Neuronal stem cell (in vitro differentiated cells): Measurements from ENCODE around the gene PLD2.

Source experiments
- DNase-seq: peaks from one replicate; pipeline ENCODE4 v3.0.0-alpha.2; 2013; ENCODE audit warnings: low spot score
- H2AFZ ChIP-seq: one replicate; pipeline ENCODE4 v1.6.1; 2013; ENCODE audit warnings: mild to moderate bottlenecking, low read length, inconsistent platforms
- H2AK5ac ChIP-seq: 2 replicates; pipeline ENCODE4 v1.6.1; 2013; ENCODE audit warnings: low read depth, mild to moderate bottlenecking, inconsistent platforms, low read length, moderate library complexity, mixed read lengths
- H2BK120ac ChIP-seq: 2 replicates; pipeline ENCODE4 v1.6.1; 2013; ENCODE audit warnings: low read depth, mild to moderate bottlenecking, inconsistent platforms, low read length, moderate library complexity, mixed read lengths
- H2BK12ac ChIP-seq: one replicate; pipeline ENCODE4 v1.6.1; 2013; ENCODE audit warnings: low read length, inconsistent platforms
- H2BK15ac ChIP-seq: 2 replicates; pipeline ENCODE4 v1.6.1; 2013; ENCODE audit warnings: mild to moderate bottlenecking, low read length, inconsistent platforms, mixed read lengths
- H2BK5ac ChIP-seq: one replicate; pipeline ENCODE4 v1.6.1; 2013; ENCODE audit warnings: inconsistent platforms, mild to moderate bottlenecking, low read length, moderate library complexity
- H3K14ac ChIP-seq: one replicate; pipeline ENCODE4 v1.6.1; 2013; ENCODE audit warnings: low read length, inconsistent platforms
- H3K18ac ChIP-seq: 2 replicates; pipeline ENCODE4 v1.6.1; 2013; ENCODE audit warnings: low read length, inconsistent platforms
- H3K23ac ChIP-seq: 2 replicates; pipeline ENCODE4 v1.6.1; 2013; ENCODE audit warnings: low read depth, mild to moderate bottlenecking, mixed read lengths, low read length, inconsistent platforms; ENCODE audit not compliant: poor library complexity
- H3K27ac ChIP-seq: replicated peaks from 3 replicates; pipeline ENCODE4 v1.5.1; 2013; ENCODE audit warnings: low read length, inconsistent platforms
- H3K27me3 ChIP-seq, 3 experiments: 2 replicates each; pipeline ENCODE4 v1.6.1; 2013; ENCODE audit warnings: low read length in 3 of 3, mild to moderate bottlenecking in 2 of 3, inconsistent platforms in 1 of 3, low read depth in 1 of 3, mixed read lengths in 1 of 3, moderate library complexity in 1 of 3; ENCODE audit not compliant: control insufficient read depth in 3 of 3, insufficient read depth in 3 of 3
- H3K36me3 ChIP-seq, 2 donors: replicated peaks in 1 of 2; 2 replicates each; pipeline ENCODE4 v1.6.1; 2013; ENCODE audit warnings: low read length in 2 of 2; ENCODE audit not compliant: control insufficient read depth in 2 of 2, insufficient read depth in 2 of 2
- H3K4ac ChIP-seq: 2 replicates; pipeline ENCODE4 v1.6.1; 2013; ENCODE audit warnings: inconsistent platforms, mild to moderate bottlenecking, low read length, moderate library complexity
- H3K4me1 ChIP-seq, 2 donors: 1 replicate in 1 of 2; 2 replicates in 1 of 2; pipeline ENCODE4 v1.6.1; 2013; ENCODE audit warnings: low read length in 2 of 2, low read depth in 1 of 2; ENCODE audit not compliant: control insufficient read depth in 2 of 2, insufficient read depth in 1 of 2
- H3K4me2 ChIP-seq: one replicate; pipeline ENCODE4 v1.6.1; 2013; ENCODE audit warnings: mild to moderate bottlenecking, low read length, inconsistent platforms; ENCODE audit not compliant: insufficient read depth, poor library complexity, severe bottlenecking
- H3K4me3 ChIP-seq, 2 donors: 2 replicates each; pipeline ENCODE4 v1.5.1; 2013; ENCODE audit warnings: low read length in 2 of 2, mild to moderate bottlenecking in 2 of 2, inconsistent platforms in 1 of 2, moderate library complexity in 1 of 2
- H3K79me1 ChIP-seq: one replicate; pipeline ENCODE4 v1.6.1; 2013; ENCODE audit warnings: low read depth, mild to moderate bottlenecking, inconsistent platforms, low read length, moderate library complexity
- H3K9ac ChIP-seq: one replicate; pipeline ENCODE4 v1.6.1; 2013; ENCODE audit warnings: mild to moderate bottlenecking, low read depth, low read length, inconsistent platforms; ENCODE audit not compliant: poor library complexity
- H3K9me3 ChIP-seq, 2 donors: replicated peaks in 1 of 2; 2 replicates each; pipeline versions ENCODE3 to v1.6.1; 2013; ENCODE audit warnings: low read length in 2 of 2, mild to moderate bottlenecking in 2 of 2, inconsistent platforms in 1 of 2, low read depth in 1 of 2, mixed read lengths in 1 of 2, moderate library complexity in 1 of 2; ENCODE audit not compliant: control insufficient read depth in 2 of 2, insufficient read depth in 1 of 2
- H4K8ac ChIP-seq: one replicate; pipeline ENCODE4 v1.6.1; 2013; ENCODE audit warnings: low read depth, mild to moderate bottlenecking, inconsistent platforms, low read length, moderate library complexity
- H4K91ac ChIP-seq: one replicate; pipeline ENCODE4 v1.6.1; 2013; ENCODE audit warnings: low read length, low read depth, mild to moderate bottlenecking, inconsistent platforms; ENCODE audit not compliant: poor library complexity
- WGBS, 2 donors: extraction: QIAGEN DNeasy Blood & Tissue Kit; methylation state at CpG; one replicate each; pipeline ENCODE4 v1.1.7; 2013; ENCODE audit warnings: missing lambda C conversion rate in 2 of 2, mixed read lengths in 1 of 2; ENCODE audit not compliant: insufficient read length in 2 of 2, insufficient replicate concordance in 1 of 2; ENCODE audit errors: extremely low coverage in 2 of 2; 5-methylcytosine and 5-hydroxymethylcytosine counted together

The PLD2 gene

GRCh38 chr17:4811471-4811870, 4.5 kb downstream of the PLD2 start:
- Histone ChIP-seq H2BK15ac (no peak overlapping the region), H3K4me3 (no peak overlapping the region), H3K79me1 (peaks cover 10% of the 10 kb centered on the region), H3K9me3 (no peaks in the 10 kb centered on the region), H2BK5ac (no peak overlapping the region), H3K36me3 (peaks cover 32 to 64% of the 10 kb centered on the region in 2 donors), H3K4me2 (no peak overlapping the region), H3K9ac (no peak overlapping the region), H2AK5ac (no peak overlapping the region), H4K8ac (no peak overlapping the region), H3K27me3 (no peaks in the 10 kb centered on the region), H3K4me1 (peaks cover 3 to 4% of the 10 kb centered on the region in 2 donors), H2AFZ (no peak overlapping the region), H3K23ac (no peak overlapping the region), H3K18ac (no peak overlapping the region), H3K4ac (no peak overlapping the region), H4K91ac (no peak overlapping the region), H3K27ac (no peak overlapping the region), H2BK120ac (no peak overlapping the region), H3K14ac (no peak overlapping the region), H2BK12ac (no peak overlapping the region)
- WGBS, 2 donors: no CpG with 5 or more reads among the region's 12 CpGs
- DNase-seq: no peak

- Histone ChIP-seq H3K18ac (no peak overlapping the region), H3K9me3 (peaks cover 0 to 1% of the 10 kb centered on the region in 2 donors)
Measured at GRCh38 chr17:4812690-4813089, 5.7 kb downstream of the PLD2 start.

GRCh38 chr17:4815043-4815675, 8.2 kb downstream of the PLD2 start:
- H2AFZ ChIP-seq: no peak overlapping the region
- no peak overlapping the region for H3K4me2 ChIP-seq
- H3K4ac ChIP-seq: no peak overlapping the region
- H4K91ac ChIP-seq: no peak overlapping the region
- H3K23ac ChIP-seq: no peak overlapping the region
- H3K14ac ChIP-seq: no peak overlapping the region
- 100% methylated on average over 1 of the region's 7 CpGs; no CpG with 5 or more reads in 1 of the 2 donors for WGBS, 2 donors
- no peak overlapping the region for H2BK12ac ChIP-seq
- no peak for DNase-seq
- no peaks in the 10 kb centered on the region for H3K4me1 ChIP-seq
- H2BK15ac ChIP-seq: no peak overlapping the region
- peaks cover 2% of the 10 kb centered on the region for H3K79me1 ChIP-seq
- H3K4me3 ChIP-seq: peak overlapping the region in 1 of 2 donors; percentile 30
- no peak overlapping the region for H3K27ac ChIP-seq
- no peak overlapping the region for H2BK120ac ChIP-seq
- H3K9ac ChIP-seq: no peak overlapping the region
- H3K9me3 ChIP-seq: peaks cover 0 to 1% of the 10 kb centered on the region in 2 donors
- H3K36me3 ChIP-seq: peaks cover 41 to 70% of the 10 kb centered on the region in 2 donors
- no peaks in the 10 kb centered on the region for H3K27me3 ChIP-seq
- H2BK5ac ChIP-seq: no peak overlapping the region
- peak overlapping the region; percentile 28 for H2AK5ac ChIP-seq
- H4K8ac ChIP-seq: no peak overlapping the region
- H3K18ac ChIP-seq: no peak overlapping the region

More at GRCh38 chr17:4812690-4813089, 5.7 kb downstream of the PLD2 start:
- no peak overlapping the region for H2BK120ac ChIP-seq
- peaks cover 8% of the 10 kb centered on the region for H3K79me1 ChIP-seq
- no peaks in the 10 kb centered on the region for H3K27me3 ChIP-seq
- no peak overlapping the region for H3K14ac ChIP-seq
- WGBS, 2 donors: no CpG with 5 or more reads among the region's 7 CpGs
- DNase-seq: no peak
- H2AFZ ChIP-seq: no peak overlapping the region
- H3K9ac ChIP-seq: no peak overlapping the region
- no peak overlapping the region for H4K91ac ChIP-seq
- H4K8ac ChIP-seq: no peak overlapping the region
- peaks cover 38 to 72% of the 10 kb centered on the region in 2 donors for H3K36me3 ChIP-seq
- no peak overlapping the region for H3K4me2 ChIP-seq
- H3K4me1 ChIP-seq: peaks cover 2% of the 10 kb centered on the region in 2 donors
- no peak overlapping the region for H3K23ac ChIP-seq
- H3K4ac ChIP-seq: no peak overlapping the region
- no peak overlapping the region for H2BK15ac ChIP-seq
- H3K27ac ChIP-seq: no peak overlapping the region
- H2AK5ac ChIP-seq: no peak overlapping the region
- no peak overlapping the region for H2BK5ac ChIP-seq
- H3K4me3 ChIP-seq: no peak overlapping the region
- H2BK12ac ChIP-seq: no peak overlapping the region

GRCh38 chr17:4816826-4817225, 9.9 kb downstream of the PLD2 start:
- Histone ChIP-seq H3K27ac (no peak overlapping the region), H2BK5ac (no peak overlapping the region), H3K36me3 (peaks cover 33 to 67% of the 10 kb centered on the region in 2 donors)

More at GRCh38 chr17:4816826-4817225, 9.9 kb downstream of the PLD2 start:
- Histone ChIP-seq H3K79me1 (peaks cover 2% of the 10 kb centered on the region), H3K9me3 (peaks cover 0 to 1% of the 10 kb centered on the region in 2 donors), H3K18ac (no peak overlapping the region), H3K23ac (no peak overlapping the region), H2AK5ac (no peak overlapping the region), H3K4me3 (no peak overlapping the region), H2BK12ac (no peak overlapping the region), H4K8ac (no peak overlapping the region), H4K91ac (no peak overlapping the region), H3K27me3 (no peaks in the 10 kb centered on the region), H2AFZ (no peak overlapping the region), H3K4me1 (no peaks in the 10 kb centered on the region), H2BK120ac (no peak overlapping the region), H3K4ac (no peak overlapping the region), H3K4me2 (no peak overlapping the region), H3K14ac (no peak overlapping the region), H2BK15ac (no peak overlapping the region), H3K9ac (no peak overlapping the region)
- WGBS, 2 donors: no CpG with 5 or more reads among the region's 13 CpGs
- no peak for DNase-seq
